GM18951 (cell line): ENCODE results near the gene DPEP2.
"Not testable (repeated sequence)": the region's sequence is repeated elsewhere in the genome, so short reads cannot be mapped to it uniquely, and the experiment has no call there.

Experiments
- POLR2A ChIP-seq: IDR thresholded peaks from 4 replicates; pipeline ENCODE4 v1.6.1; 2011; ENCODE audit warnings: mild to moderate bottlenecking; ENCODE audit not compliant: insufficient read length, insufficient read depth; ENCODE audit errors: extremely low read depth
- in situ Hi-C: fragments of 300-500 bp; cut with MboI; formaldehyde crosslinking; loops from one replicate; pipeline ENCODE4 v1.12.0; 2022; ENCODE audit warnings: low sequenced_read_pairs, mixed read lengths, inconsistent platforms; ENCODE audit not compliant: unreplicated experiment

The DPEP2 gene

GRCh38 chr16:67996666-67997065 is 2.6 kb downstream of the DPEP2 start:
- in situ Hi-C loops, result no loop called here
- no peak for TF ChIP-seq POLR2A

GRCh38 chr16:67995423-67995822 is 3.9 kb downstream of the DPEP2 start:
- TF ChIP-seq POLR2A, result no peak
- in situ Hi-C loops, result no loop called here

- in situ Hi-C loops, result not testable (repeated sequence)
Measured at GRCh38 chr16:67994040-67994408, 5.3 kb downstream of the DPEP2 start.

GRCh38 chr16:67993207-67994039 is 5.9 kb downstream of the DPEP2 start:
- TF ChIP-seq POLR2A, result no peak

GRCh38 chr16:67992661-67993206 is 6.5 kb downstream of the DPEP2 start:
- no peak for TF ChIP-seq POLR2A
- in situ Hi-C loops, result no loop called here

More at GRCh38 chr16:67993207-67994039, 5.9 kb downstream of the DPEP2 start:
- in situ Hi-C loops, result no loop called here

DNA sequence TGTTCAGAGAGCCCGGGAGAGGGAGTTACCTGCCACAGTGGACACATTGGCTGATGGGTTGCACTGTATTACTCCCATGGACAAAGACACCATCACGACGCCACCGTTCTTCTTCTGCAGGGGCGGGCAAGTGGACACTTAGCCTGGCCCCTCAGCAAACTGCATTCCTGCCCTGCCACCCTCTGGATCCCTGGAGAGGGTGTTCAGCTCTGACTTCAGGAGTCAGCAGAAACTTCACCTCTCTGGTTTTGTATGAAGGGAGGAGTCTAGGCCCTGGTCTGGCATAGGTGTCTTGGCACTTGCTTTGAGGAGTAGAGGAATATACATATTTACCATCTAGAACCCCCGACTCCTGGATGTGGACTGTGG is 9.3 kb downstream of the DPEP2 start:
- in situ Hi-C loops, result no loop called here
- TF ChIP-seq POLR2A, result no peak

GRCh38 chr16:67989322-67990017 is 9.8 kb downstream of the DPEP2 start:
- in situ Hi-C loops, result no loop called here
- no peak for TF ChIP-seq POLR2A

- TF ChIP-seq POLR2A, result no peak
- in situ Hi-C loops, result no loop called here
Measured at GRCh38 chr16:67988675-67989074, 10.6 kb downstream of the DPEP2 start.

- TF ChIP-seq POLR2A, result no peak
- in situ Hi-C loops, result no loop called here
Measured at GRCh38 chr16:67987460-67988160, 11.7 kb downstream of the DPEP2 start.

- in situ Hi-C loops, result no loop called here
- TF ChIP-seq POLR2A, result no peak
Measured at GRCh38 chr16:67986949-67987348, 12.3 kb downstream of the DPEP2 start.

- in situ Hi-C loops, result no loop called here
- no peak for TF ChIP-seq POLR2A
Measured at GRCh38 chr16:67982011-67982696, 17.1 kb downstream of the DPEP2 start.

DNA sequence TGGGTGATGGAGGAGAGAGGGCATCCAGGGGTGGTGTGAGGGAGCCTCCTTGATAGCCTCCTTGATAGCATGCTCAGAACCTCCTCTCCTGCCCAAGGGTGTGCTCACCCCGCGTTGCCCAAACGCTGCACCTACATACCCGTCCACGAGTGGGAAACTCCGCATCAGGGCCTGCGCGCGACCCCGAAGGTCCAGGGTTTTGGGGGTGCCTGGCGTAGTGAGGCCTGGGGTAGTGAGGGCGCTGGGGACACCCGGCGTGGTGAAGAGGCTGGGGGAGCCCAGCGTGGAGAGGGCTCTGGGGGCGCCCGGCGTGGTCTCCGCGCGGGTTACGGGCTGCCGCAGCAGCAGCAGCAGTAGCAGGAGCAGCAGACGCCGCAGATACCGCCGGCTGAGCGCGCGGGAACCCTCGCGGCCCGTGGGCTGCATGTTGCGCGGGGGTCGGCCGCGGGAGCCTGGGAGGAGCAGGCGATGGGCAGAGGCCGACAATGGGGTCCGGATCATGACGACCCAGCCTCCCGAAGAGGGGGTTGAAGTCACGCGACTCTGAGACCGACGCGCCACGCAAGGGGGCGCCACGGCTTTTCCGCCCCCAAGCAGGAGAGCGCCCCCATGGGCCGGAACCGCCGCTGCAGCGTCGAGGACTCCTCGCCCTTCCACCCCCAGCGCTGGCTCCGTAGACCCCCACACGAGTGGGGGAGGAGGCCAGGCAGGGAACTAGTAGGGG is 19.2 kb downstream of the DPEP2 start, which contains the start of gene DPEP3:
TSS of gene DPEP3 (minus strand) at position 545 of the 724 bp plus-strand sequence. CDS start at position 426, 119 bp downstream.
- in situ Hi-C loops, result no loop called here
- no peak for TF ChIP-seq POLR2A

- no peak for TF ChIP-seq POLR2A
- in situ Hi-C loops, result no loop called here
Measured at GRCh38 chr16:67977469-67978227, 21.6 kb downstream of the DPEP2 start.
